Naive thymus-derived CD4-positive, alpha-beta T cell (primary cell): ENCODE results near the gene MED19. TPM values are rescaled to one million over a fixed set of nuclear protein-coding genes. Genes with fewer than 3 reads are reported as not detected.

Experiments
- ATAC-seq: fragments of 150-1000 bp; cut with Tn5 transposase; 2 replicates; pipeline ENCODE4 v1.10.0; 2021; ENCODE audit warnings: mild to moderate bottlenecking, moderate library complexity
- CTCF ChIA-PET: fragments of 350-600 bp; sonication (Branson Sonifier 250); formaldehyde crosslinking; loops from one replicate; lab custom pipeline; 2021; ENCODE audit warnings: antibody characterized with exemption; lab: Charles Lee
- POLR2A ChIA-PET: fragments of 350-600 bp; sonication (Branson Sonifier 250); formaldehyde crosslinking; loops from one replicate; lab custom pipeline; 2021; ENCODE audit warnings: antibody characterized with exemption, inconsistent platforms; lab: Charles Lee
- DNase-seq, 9 donors: peaks; one replicate each; pipeline versions ENCODE4 v3.0.0 to v3.0.0-alpha.2; 2020 to 2022; ENCODE audit warnings: mixed read lengths in 1 of 9
- H3K27ac ChIP-seq: one replicate; pipeline ENCODE4 v1.7.0; 2013; ENCODE audit warnings: mild to moderate bottlenecking, low read depth, low read length, moderate library complexity
- H3K27me3 ChIP-seq, 2 donors: one replicate each; pipeline ENCODE4 v1.7.0; 2013; ENCODE audit warnings: low read length in 2 of 2, mild to moderate bottlenecking in 2 of 2, moderate library complexity in 2 of 2; ENCODE audit not compliant: control insufficient read depth in 2 of 2, insufficient read depth in 2 of 2
- H3K36me3 ChIP-seq, 3 experiments: 1 replicate in 2 of 3; 2 replicates in 1 of 3; pipeline ENCODE4 v1.7.0; 2013; ENCODE audit warnings: low read length in 3 of 3, mild to moderate bottlenecking in 3 of 3, moderate library complexity in 1 of 3; ENCODE audit not compliant: insufficient read depth in 3 of 3, control insufficient read depth in 2 of 3
- H3K4me1 ChIP-seq, 2 donors: one replicate each; pipeline ENCODE4 v1.7.0; 2013; ENCODE audit warnings: low read length in 2 of 2, mild to moderate bottlenecking in 2 of 2, moderate library complexity in 1 of 2; ENCODE audit not compliant: control insufficient read depth in 2 of 2, insufficient read depth in 2 of 2
- H3K4me3 ChIP-seq: 2 replicates; pipeline ENCODE4 v1.7.0; 2013; ENCODE audit warnings: mild to moderate bottlenecking, low read length
- H3K9me3 ChIP-seq, 3 experiments: 1 replicate in 2 of 3; 2 replicates in 1 of 3; pipeline ENCODE4 v1.7.0; 2013; ENCODE audit warnings: low read length in 3 of 3; ENCODE audit not compliant: control insufficient read depth in 2 of 3
- H3K27ac Mint-ChIP-seq, 9 donors: one replicate each; pipeline ENCODE4 v1.8.0; 2020 to 2022; ENCODE audit warnings: mixed read lengths in 9 of 9, mild to moderate bottlenecking in 8 of 9, moderate library complexity in 5 of 9, inconsistent platforms in 2 of 9
- H3K27me3 Mint-ChIP-seq, 5 donors: one replicate each; pipeline ENCODE4 v1.8.0; 2021 to 2022; ENCODE audit warnings: mixed read lengths in 5 of 5, mild to moderate bottlenecking in 1 of 5
- H3K36me3 Mint-ChIP-seq, 5 donors: one replicate each; pipeline ENCODE4 v1.8.0; 2020 to 2022; ENCODE audit warnings: mixed read lengths in 5 of 5, mild to moderate bottlenecking in 3 of 5, inconsistent platforms in 1 of 5
- H3K4me1 Mint-ChIP-seq, 7 donors: one replicate each; pipeline ENCODE4 v1.8.0; 2020 to 2022; ENCODE audit warnings: mixed read lengths in 7 of 7, mild to moderate bottlenecking in 3 of 7, inconsistent platforms in 1 of 7
- H3K4me3 Mint-ChIP-seq, 10 donors: one replicate each; pipeline ENCODE4 v1.8.0; 2020 to 2022; ENCODE audit warnings: mild to moderate bottlenecking in 10 of 10, mixed read lengths in 10 of 10, moderate library complexity in 6 of 10, inconsistent platforms in 2 of 10
- H3K9me3 Mint-ChIP-seq, 11 donors: one replicate each; pipeline ENCODE4 v1.8.0; 2020 to 2022; ENCODE audit warnings: mixed read lengths in 11 of 11, mild to moderate bottlenecking in 4 of 11, inconsistent platforms in 1 of 11, moderate library complexity in 1 of 11
- intact Hi-C, 2 donors: fragments of 100-400 bp; cut with micrococcal nuclease; formaldehyde crosslinking; loops; one replicate each; pipeline ENCODE4 v1.15.1; 2023
- polyA plus RNA-seq, 2 donors: library from polyadenylated mRNA; unstranded; fragments of 300-500 nt; fragmentation: Illumina TruSeq; gene quantifications; one replicate each; pipeline ENCODE4 v1.2.3, GENCODE V29; 2021
- total RNA-seq, 6 experiments: library from RNA in 5 of 6; stranded (reverse) in 5 of 6; gene quantifications; 1 replicate in 5 of 6; 2 replicates in 1 of 6; pipeline ENCODE4 v1.2.3 and lab custom pipeline; 2021 to 2026

The MED19 gene
- total and polyA plus RNA-seq, 7 experiments from 2014 or later, result 10.2 to 15.6 (median 12.4) TPM

GRCh38 chr11:57680552-57680874 lies 31.5 kb downstream of the MED19 start:
- CTCF ChIA-PET, result interaction anchor here (0.7 kb wide), 1 partner anchor 188 kb away, joined by 4 read pairs; no protein-coding TSS in a partner anchor
- intact Hi-C loops, result no loop called here
- no peaks in the 10 kb centered on the region for H3K27me3 ChIP-seq
- Mint-ChIP-seq H3K9me3 (no peaks in the 10 kb centered on the region), H3K27me3 (no peaks in the 10 kb centered on the region), H3K4me1 (peaks cover 34 to 69% (median 57%) of the 10 kb centered on the region in 7 donors), H3K36me3 (peaks cover 4 to 28% (median 27%) of the 10 kb centered on the region in 5 donors), H3K27ac (peak overlapping the region in 8 of 9 donors; percentile 36 to 76 (median 46)), H3K4me3 (peak overlapping the region in 7 of 10 donors; percentile 8 to 54 (median 26))
- H3K36me3 ChIP-seq, result peaks cover 0 to 66% (median 13%) of the 10 kb centered on the region in 3 experiments
- ATAC-seq (no peak), DNase-seq (no peak)
- no peaks in the 10 kb centered on the region for H3K9me3 ChIP-seq
- POLR2A ChIA-PET, result interaction anchor here (0.9 kb wide), 1 partner anchor 13 kb away, joined by 3 read pairs; no protein-coding TSS in a partner anchor
- H3K4me1 ChIP-seq, result peaks cover 5 to 36% of the 10 kb centered on the region in 2 donors
- H3K4me3 ChIP-seq, result no peak overlapping the region
- no peak overlapping the region for H3K27ac ChIP-seq

GRCh38 chr11:57679396-57679795 lies 32.6 kb downstream of the MED19 start:
- no peaks in the 10 kb centered on the region for H3K27me3 ChIP-seq
- no peaks in the 10 kb centered on the region for H3K9me3 ChIP-seq
- DNase-seq (no peak), ATAC-seq (no peak)
- H3K36me3 ChIP-seq, result peaks cover 3 to 66% (median 10%) of the 10 kb centered on the region in 3 experiments
- peaks cover 36 to 80% (median 68%) of the 10 kb centered on the region in 7 donors for H3K4me1 Mint-ChIP-seq
- no peaks in the 10 kb centered on the region for H3K9me3 Mint-ChIP-seq
- H3K36me3 Mint-ChIP-seq, result peaks cover 5 to 31% (median 26%) of the 10 kb centered on the region in 5 donors
- H3K27ac Mint-ChIP-seq, result no peak overlapping the region
- ChIA-PET CTCF (interaction anchor here (0.6 kb wide), 1 partner anchor 41 kb away, joined by 3 read pairs; no protein-coding TSS in a partner anchor), POLR2A (no interaction called here)
- no peaks in the 10 kb centered on the region for H3K27me3 Mint-ChIP-seq
- H3K4me3 Mint-ChIP-seq, result no peak overlapping the region
- H3K27ac ChIP-seq, result no peak overlapping the region
- H3K4me1 ChIP-seq, result peaks cover 11 to 40% of the 10 kb centered on the region in 2 donors
- intact Hi-C loops, result no loop called here
- no peak overlapping the region for H3K4me3 ChIP-seq

- peaks cover 40 to 90% (median 84%) of the 10 kb centered on the region in 7 donors for H3K4me1 Mint-ChIP-seq
- H3K27ac ChIP-seq, result peak overlapping the region; percentile 24
- intact Hi-C loops, result no loop called here
- no peak for ATAC-seq
- H3K27ac Mint-ChIP-seq, result peak overlapping the region in 6 of 9 donors; percentile 24 to 74 (median 62)
- peaks cover 19 to 46% of the 10 kb centered on the region in 2 donors for H3K4me1 ChIP-seq
- peaks cover 6 to 59% (median 17%) of the 10 kb centered on the region in 3 experiments for H3K36me3 ChIP-seq
- DNase-seq, result no peak
- ChIA-PET POLR2A (interaction anchor here (1.3 to 1.9 kb wide), 2 partner anchors 23 to 37 kb away, joined by 3 to 4 read pairs; partner anchors contain the start of genes MED19 and TMX2), CTCF (interaction anchor here (0.8 to 1.0 kb wide), 2 partner anchors 27 to 125 kb away, joined by 3 to 4 read pairs; no protein-coding TSS in a partner anchor)
- peaks cover 8 to 32% (median 20%) of the 10 kb centered on the region in 5 donors for H3K36me3 Mint-ChIP-seq
- H3K4me3 ChIP-seq, result no peak overlapping the region
- H3K27me3 Mint-ChIP-seq, result no peaks in the 10 kb centered on the region
- peak overlapping the region in 7 of 10 donors; percentile 13 to 84 (median 58) for H3K4me3 Mint-ChIP-seq
- no peaks in the 10 kb centered on the region for H3K27me3 ChIP-seq
- no peaks in the 10 kb centered on the region for H3K9me3 Mint-ChIP-seq
- no peaks in the 10 kb centered on the region for H3K9me3 ChIP-seq
These were observed 36.7 kb downstream of the MED19 start for GRCh38 chr11:57675176-57675941.

- ChIA-PET CTCF (interaction anchor here (1.3 kb wide), 1 partner anchor 30 kb away, joined by 3 read pairs; no protein-coding TSS in a partner anchor), POLR2A (interaction anchor here (1.9 kb wide), 1 partner anchor 38 kb away, joined by 4 read pairs; the partner anchor contains the start of genes MED19 and TMX2)
- DNase-seq (no peak), ATAC-seq (no peak)
- no peaks in the 10 kb centered on the region for H3K27me3 ChIP-seq
- H3K4me1 Mint-ChIP-seq, result peaks cover 46 to 90% (median 83%) of the 10 kb centered on the region in 7 donors
- no peaks in the 10 kb centered on the region for H3K9me3 Mint-ChIP-seq
- no peaks in the 10 kb centered on the region for H3K27me3 Mint-ChIP-seq
- H3K36me3 ChIP-seq, result peaks cover 6 to 51% (median 17%) of the 10 kb centered on the region in 3 experiments
- intact Hi-C loops, result no loop called here
- H3K27ac Mint-ChIP-seq, result peak overlapping the region in 6 of 9 donors; percentile 6 to 99 (median 46)
- peaks cover 8 to 32% (median 20%) of the 10 kb centered on the region in 5 donors for H3K36me3 Mint-ChIP-seq
- H3K27ac ChIP-seq, result peak overlapping the region; percentile 2
- peaks cover 28 to 46% of the 10 kb centered on the region in 2 donors for H3K4me1 ChIP-seq
- H3K4me3 ChIP-seq, result no peak overlapping the region
- no peaks in the 10 kb centered on the region for H3K9me3 ChIP-seq
- peak overlapping the region in 8 of 10 donors; percentile 2 to 84 (median 48) for H3K4me3 Mint-ChIP-seq
These were observed 37.8 kb downstream of the MED19 start for GRCh38 chr11:57674251-57674650.

GRCh38 chr11:57668434-57668782 lies 43.6 kb downstream of the MED19 start:
- ATAC-seq (no peak), DNase-seq (peak in 5 of 9 donors; percentile 39 to 45 (median 42))
- Histone ChIP-seq H3K36me3 (peaks cover 0 to 17% (median 14%) of the 10 kb centered on the region in 3 experiments), H3K27ac (peak overlapping the region; percentile 97), H3K4me3 (peak overlapping the region; percentile 87), H3K9me3 (no peaks in the 10 kb centered on the region), H3K27me3 (no peaks in the 10 kb centered on the region), H3K4me1 (peaks cover 25 to 33% of the 10 kb centered on the region in 2 donors)
- intact Hi-C loops, result loop anchor here (1.0 to 5.0 kb wide), 3 partner anchors 132 to 1949 kb away; partner anchors contain the start of gene OSBP (in 1 of the 2)
- ChIA-PET CTCF (no interaction called here), POLR2A (interaction anchor here (0.8 to 2.0 kb wide), 5 partner anchors 9 to 73 kb away, joined by 3 to 9 read pairs (median 5); partner anchors contain the start of genes SELENOH and YPEL4)
- Mint-ChIP-seq H3K4me1 (peaks cover 40 to 67% (median 55%) of the 10 kb centered on the region in 7 donors), H3K27me3 (no peaks in the 10 kb centered on the region), H3K4me3 (peak overlapping the region; percentile 84 to 100 (median 91)), H3K36me3 (peaks cover 7 to 16% (median 9%) of the 10 kb centered on the region in 5 donors), H3K9me3 (peaks cover 0 to 13% (median 0%) of the 10 kb centered on the region in 11 donors), H3K27ac (peak overlapping the region; percentile 93 to 100 (median 98))
